ENCODE measurements around the gene MYRIP. TPM values are rescaled to one million over a fixed set of nuclear protein-coding genes. Genes with fewer than 3 reads are reported as not detected.

Gene MYRIP
- total and polyA plus RNA-seq, 2 experiments from 2014 or later: 1.5 to 1.8 TPM

DNA sequence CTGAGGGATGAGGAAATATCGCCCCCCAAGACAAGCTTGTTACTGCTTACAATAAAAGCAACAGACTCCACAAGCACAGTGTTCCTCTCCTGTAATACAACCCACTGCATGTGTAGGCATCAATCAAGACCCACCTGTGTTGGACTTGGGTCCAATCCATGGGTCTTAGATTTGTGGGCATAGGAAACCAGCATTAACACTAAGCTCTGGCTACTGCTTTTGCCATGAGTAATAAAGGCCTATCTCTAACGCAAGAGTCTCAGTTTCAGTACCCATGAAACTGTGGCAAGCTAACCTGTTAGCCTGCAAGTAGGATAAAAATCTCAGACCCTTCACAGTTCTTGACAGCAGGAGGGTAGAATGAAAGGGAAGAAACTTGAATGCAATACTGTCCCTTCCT lies 494.9 kb downstream of the MYRIP start:
- Histone ChIP-seq H3K27ac (ENCODE audit: low read depth) (no peak overlapping the region), H3K4me2 (no peak overlapping the region), H3K4me3 (no peak overlapping the region), H3K36me3 (ENCODE audit: insufficient read depth) (no peaks in the 10 kb centered on the region), H4K20me1 (replicated peaks; ENCODE audit: insufficient read depth) (no peaks in the 10 kb centered on the region), H3F3A (replicated peaks; ENCODE audit: low read depth) (no peaks in the 10 kb centered on the region), H3K79me2 (replicated peaks; ENCODE audit: insufficient read depth) (no peaks in the 10 kb centered on the region), H3K9me2 (ENCODE audit: insufficient read depth) (no peaks in the 10 kb centered on the region), H2AFZ (no peak overlapping the region), H3K27me3 (ENCODE audit: insufficient read depth) (no peaks in the 10 kb centered on the region), H3K4me1 (ENCODE audit: insufficient read depth) (peaks cover 5% of the 10 kb centered on the region; the same call in 1 of the 2 replicates)
- no peaks in the 10 kb centered on the region for H3K27me3 Mint-ChIP-seq (ENCODE audit: insufficient read depth, low read depth, poor library complexity)
- no peak overlapping the region for H3K4me3 Mint-ChIP-seq
- TF ChIP-seq NANOG (IDR thresholded peaks at IDR 0.05; ENCODE audit: borderline replicate concordance) (no peak), ZNF331 (CRISPR knock-in tag; IDR thresholded peaks at IDR 0.05; ENCODE audit: low read depth) (no peak), CREB1 (CRISPR knock-in tag; IDR thresholded peaks at IDR 0.05; ENCODE audit: low read depth) (no peak), EZH2phosphoT487 (IDR thresholded peaks at IDR 0.05; ENCODE audit: unreplicated experiment) (no peak), CTCF (conservative IDR thresholded peaks at IDR 0.05; ENCODE audit: low read depth in 2 of 2) (no peak), JUNB (IDR thresholded peaks at IDR 0.05; ENCODE audit: unreplicated experiment) (no peak), ZNF462 (CRISPR knock-in tag; IDR thresholded peaks at IDR 0.05) (no peak), STAT1 (IDR thresholded peaks at IDR 0.05; ENCODE audit: unreplicated experiment) (no peak), EZH2 (IDR thresholded peaks at IDR 0.05; ENCODE audit: low read depth, unreplicated experiment) (no peak), ZNF114 (CRISPR knock-in tag; IDR thresholded peaks at IDR 0.05) (no peak), POLR2AphosphoS5 (IDR thresholded peaks at IDR 0.05; ENCODE audit: low read depth) (no peak)
- TF ChIP-seq, protein P1, sequence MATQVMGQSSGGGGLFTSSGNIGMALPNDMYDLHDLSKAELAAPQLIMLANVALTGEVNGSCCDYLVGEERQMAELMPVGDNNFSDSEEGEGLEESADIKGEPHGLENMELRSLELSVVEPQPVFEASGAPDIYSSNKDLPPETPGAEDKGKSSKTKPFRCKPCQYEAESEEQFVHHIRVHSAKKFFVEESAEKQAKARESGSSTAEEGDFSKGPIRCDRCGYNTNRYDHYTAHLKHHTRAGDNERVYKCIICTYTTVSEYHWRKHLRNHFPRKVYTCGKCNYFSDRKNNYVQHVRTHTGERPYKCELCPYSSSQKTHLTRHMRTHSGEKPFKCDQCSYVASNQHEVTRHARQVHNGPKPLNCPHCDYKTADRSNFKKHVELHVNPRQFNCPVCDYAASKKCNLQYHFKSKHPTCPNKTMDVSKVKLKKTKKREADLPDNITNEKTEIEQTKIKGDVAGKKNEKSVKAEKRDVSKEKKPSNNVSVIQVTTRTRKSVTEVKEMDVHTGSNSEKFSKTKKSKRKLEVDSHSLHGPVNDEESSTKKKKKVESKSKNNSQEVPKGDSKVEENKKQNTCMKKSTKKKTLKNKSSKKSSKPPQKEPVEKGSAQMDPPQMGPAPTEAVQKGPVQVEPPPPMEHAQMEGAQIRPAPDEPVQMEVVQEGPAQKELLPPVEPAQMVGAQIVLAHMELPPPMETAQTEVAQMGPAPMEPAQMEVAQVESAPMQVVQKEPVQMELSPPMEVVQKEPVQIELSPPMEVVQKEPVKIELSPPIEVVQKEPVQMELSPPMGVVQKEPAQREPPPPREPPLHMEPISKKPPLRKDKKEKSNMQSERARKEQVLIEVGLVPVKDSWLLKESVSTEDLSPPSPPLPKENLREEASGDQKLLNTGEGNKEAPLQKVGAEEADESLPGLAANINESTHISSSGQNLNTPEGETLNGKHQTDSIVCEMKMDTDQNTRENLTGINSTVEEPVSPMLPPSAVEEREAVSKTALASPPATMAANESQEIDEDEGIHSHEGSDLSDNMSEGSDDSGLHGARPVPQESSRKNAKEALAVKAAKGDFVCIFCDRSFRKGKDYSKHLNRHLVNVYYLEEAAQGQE (IDR thresholded peaks at IDR 0.05; ENCODE audit: unreplicated experiment): no peak
- TF ChIP-seq, protein P2, sequence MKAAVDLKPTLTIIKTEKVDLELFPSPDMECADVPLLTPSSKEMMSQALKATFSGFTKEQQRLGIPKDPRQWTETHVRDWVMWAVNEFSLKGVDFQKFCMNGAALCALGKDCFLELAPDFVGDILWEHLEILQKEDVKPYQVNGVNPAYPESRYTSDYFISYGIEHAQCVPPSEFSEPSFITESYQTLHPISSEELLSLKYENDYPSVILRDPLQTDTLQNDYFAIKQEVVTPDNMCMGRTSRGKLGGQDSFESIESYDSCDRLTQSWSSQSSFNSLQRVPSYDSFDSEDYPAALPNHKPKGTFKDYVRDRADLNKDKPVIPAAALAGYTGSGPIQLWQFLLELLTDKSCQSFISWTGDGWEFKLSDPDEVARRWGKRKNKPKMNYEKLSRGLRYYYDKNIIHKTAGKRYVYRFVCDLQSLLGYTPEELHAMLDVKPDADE (IDR thresholded peaks at IDR 0.05): no peak
- ATAC-seq (no peak), DNase-seq (ENCODE audit: low spot score) (no peak)
- no peaks in the 10 kb centered on the region; the same call in 2 of the 3 replicates for H3K36me3 Mint-ChIP-seq (ENCODE audit: low read depth)
- H3K9me3 Mint-ChIP-seq: no peaks in the 10 kb centered on the region
- H3K4me1 Mint-ChIP-seq: peaks cover 6% of the 10 kb centered on the region; the same call in 2 of the 3 replicates
- no peak overlapping the region for H3K27ac Mint-ChIP-seq
